HG03575 (cell line): Measurements from ENCODE around the gene PRX.

Source experiments
- ATAC-seq: cut with Tn5 transposase; IDR thresholded peaks from one replicate; pipeline ENCODE4 v1.9.1; 2021; ENCODE audit not compliant: unreplicated experiment, insufficient number of reproducible peaks, low FRiP score; ENCODE audit errors: extremely low read depth

The PRX gene

GRCh38 chr19:40348961-40349507 is 64.1 kb downstream of the PRX start:
- ATAC-seq = no peak

GRCh38 chr19:40348125-40348913 is 64.9 kb downstream of the PRX start, which contains the start of the genes C19orf47 and PLD3:
Gene C19orf47 (minus strand): TSS chr19:40348397. CDS start chr19:40341857, 6,540 bp downstream.
Gene PLD3 (plus strand): TSS chr19:40348695. CDS start chr19:40366484, 17,789 bp downstream.
- peak; percentile 48 for ATAC-seq

GRCh38 chr19:40344422-40344821 is 68.8 kb downstream of the PRX start:
- no peak for ATAC-seq
